ENCODE measurements around the gene ESCO1. TPM values are rescaled to one million over a fixed set of nuclear protein-coding genes. Genes with fewer than 3 reads are reported as not detected.

Gene ESCO1
- polyA plus RNA-seq, 1 donor (not counting 4 experiments of a cell fraction or from before 2014, with no cell fraction given) = 12.1 TPM

GRCh38 chr18:21502661-21503060 lies 97.8 kb downstream of the ESCO1 start:
- no peak overlapping the region for H3K27ac ChIP-seq (ENCODE audit: control insufficient read depth, insufficient read depth, low read length)
- H3K9ac ChIP-seq (ENCODE audit: control insufficient read depth, extremely low read depth, insufficient read depth, low read length) = no peak overlapping the region
- H3K9me3 ChIP-seq (ENCODE audit: control insufficient read depth, low read depth, low read length) = no peaks in the 10 kb centered on the region
- no peaks in the 10 kb centered on the region for H3K79me2 ChIP-seq (ENCODE audit: control insufficient read depth, insufficient read depth, low read length)
- no peak overlapping the region for H3K4me2 ChIP-seq (ENCODE audit: control insufficient read depth, extremely low read depth, insufficient read depth, low read depth, low read length)
- no peak overlapping the region for H2AFZ ChIP-seq (ENCODE audit: control insufficient read depth, low read length)
- TF ChIP-seq CTCF (optimal IDR thresholded peaks at IDR 0.05 in 1 of 3, IDR thresholded peaks at IDR 0.05 in 1 of 3, conservative IDR thresholded peaks at IDR 0.05 in 1 of 3; ENCODE audit: extremely low read depth in 1 of 3, insufficient read depth in 2 of 3, low read length in 3 of 3) = no peak
- no peak for TF ChIP-seq EZH2 (IDR thresholded peaks at IDR 0.05; ENCODE audit: low read length)
- H3K36me3 ChIP-seq (ENCODE audit: control insufficient read depth in 2 of 2, extremely low read depth in 1 of 2, insufficient read depth in 2 of 2, low read length in 2 of 2) = no peaks in the 10 kb centered on the region
- dilution Hi-C loops (cut with MboI; ENCODE audit: extremely low pct_ligation_motif_present, low sequenced_read_pairs) = no loop called here
- no peaks in the 10 kb centered on the region for H4K20me1 ChIP-seq (ENCODE audit: control insufficient read depth, extremely low read depth, insufficient read depth, low read length)
- DNase-seq (ENCODE audit: low read depth, low spot score) (no peak), FAIRE-seq (no peak)
- no peaks in the 10 kb centered on the region for H3K9me1 ChIP-seq (ENCODE audit: control insufficient read depth, extremely low read depth, insufficient read depth, low read length)
- no peaks in the 10 kb centered on the region for H3K4me1 ChIP-seq (ENCODE audit: control insufficient read depth, extremely low read depth, insufficient read depth, low read length)
- no peak overlapping the region for H3K4me3 ChIP-seq (ENCODE audit: control insufficient read depth in 2 of 3, extremely low read depth in 1 of 3, insufficient read depth in 2 of 3, low read depth in 1 of 3, low read length in 3 of 3)
- H3K27me3 ChIP-seq (ENCODE audit: control insufficient read depth, extremely low read depth, insufficient read depth, low read length) = no peaks in the 10 kb centered on the region

- dilution Hi-C loops (cut with MboI; ENCODE audit: extremely low pct_ligation_motif_present, low sequenced_read_pairs) = no loop called here
- Histone ChIP-seq H3K4me2 (ENCODE audit: control insufficient read depth, extremely low read depth, insufficient read depth, low read depth, low read length) (no peak overlapping the region), H3K27me3 (ENCODE audit: control insufficient read depth, extremely low read depth, insufficient read depth, low read length) (no peaks in the 10 kb centered on the region), H3K4me1 (ENCODE audit: control insufficient read depth, extremely low read depth, insufficient read depth, low read length) (no peaks in the 10 kb centered on the region), H3K9ac (ENCODE audit: control insufficient read depth, extremely low read depth, insufficient read depth, low read length) (no peak overlapping the region), H3K9me3 (ENCODE audit: control insufficient read depth, low read depth, low read length) (no peaks in the 10 kb centered on the region), H3K36me3 (ENCODE audit: control insufficient read depth in 2 of 2, extremely low read depth in 1 of 2, insufficient read depth in 2 of 2, low read length in 2 of 2) (no peaks in the 10 kb centered on the region), H3K79me2 (ENCODE audit: control insufficient read depth, insufficient read depth, low read length) (no peaks in the 10 kb centered on the region), H4K20me1 (ENCODE audit: control insufficient read depth, extremely low read depth, insufficient read depth, low read length) (no peaks in the 10 kb centered on the region), H3K27ac (ENCODE audit: control insufficient read depth, insufficient read depth, low read length) (no peak overlapping the region), H3K9me1 (ENCODE audit: control insufficient read depth, extremely low read depth, insufficient read depth, low read length) (no peaks in the 10 kb centered on the region), H3K4me3 (ENCODE audit: control insufficient read depth in 2 of 3, extremely low read depth in 1 of 3, insufficient read depth in 2 of 3, low read depth in 1 of 3, low read length in 3 of 3) (no peak overlapping the region), H2AFZ (ENCODE audit: control insufficient read depth, low read length) (no peak overlapping the region)
- FAIRE-seq = no peak
- TF ChIP-seq CTCF (optimal IDR thresholded peaks at IDR 0.05 in 1 of 3, IDR thresholded peaks at IDR 0.05 in 1 of 3, conservative IDR thresholded peaks at IDR 0.05 in 1 of 3; ENCODE audit: extremely low read depth in 1 of 3, insufficient read depth in 2 of 3, low read length in 3 of 3) (no peak), EZH2 (IDR thresholded peaks at IDR 0.05; ENCODE audit: low read length) (no peak)
- DNase-seq (ENCODE audit: low read depth, low spot score) = no peak
Measured at GRCh38 chr18:21499997-21500396, 100.5 kb downstream of the ESCO1 start.
